Stimulated activated CD4-positive, alpha-beta T cell treated with anti-CD3 and anti-CD28 coated beads, Interleukin-4, amount 100 ng/mL, for 24 hours (primary cell): ENCODE results near the gene FAM131B.
"Not testable (repeated sequence)": the region's sequence is repeated elsewhere in the genome, so short reads cannot be mapped to it uniquely, and the experiment has no call there.

Source experiments
- DNase-seq: peaks from one replicate; pipeline ENCODE4 v3.0.0-alpha.2; 2020

The FAM131B gene

DNA sequence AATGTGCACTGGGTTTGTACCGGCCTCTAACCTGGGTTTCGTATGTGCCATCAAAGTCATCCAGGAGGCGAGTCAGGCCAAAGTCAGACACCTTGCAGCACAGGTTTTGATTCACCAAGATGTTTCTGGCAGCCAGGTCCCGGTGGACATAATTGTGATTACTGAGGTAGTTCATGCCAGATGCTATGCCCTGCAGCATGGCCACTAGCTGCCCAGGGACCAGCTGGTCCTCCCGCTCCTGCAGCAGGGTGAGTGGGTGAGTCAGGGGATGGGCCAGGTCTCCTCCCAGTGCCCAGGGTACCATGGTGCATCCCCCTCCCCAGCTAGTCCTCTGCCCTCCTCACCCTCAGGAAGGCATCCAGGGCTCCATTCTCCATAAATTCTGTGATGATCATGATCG lies 32.3 kb upstream of the FAM131B start:
- no peak for DNase-seq

- DNase-seq, result no peak
These were observed 31.6 kb upstream of the FAM131B start for GRCh38 chr7:143394068-143394467.

- DNase-seq, result no peak
These were observed 30.9 kb upstream of the FAM131B start for GRCh38 chr7:143393267-143394041.

- no peak for DNase-seq
These were observed 30.4 kb upstream of the FAM131B start for GRCh38 chr7:143392875-143393266.

- DNase-seq, result not testable (repeated sequence)
These were observed 29.9 kb upstream of the FAM131B start for GRCh38 chr7:143392427-143392826.

- no peak for DNase-seq
These were observed 29.2 kb upstream of the FAM131B start for GRCh38 chr7:143391462-143392404.

DNA sequence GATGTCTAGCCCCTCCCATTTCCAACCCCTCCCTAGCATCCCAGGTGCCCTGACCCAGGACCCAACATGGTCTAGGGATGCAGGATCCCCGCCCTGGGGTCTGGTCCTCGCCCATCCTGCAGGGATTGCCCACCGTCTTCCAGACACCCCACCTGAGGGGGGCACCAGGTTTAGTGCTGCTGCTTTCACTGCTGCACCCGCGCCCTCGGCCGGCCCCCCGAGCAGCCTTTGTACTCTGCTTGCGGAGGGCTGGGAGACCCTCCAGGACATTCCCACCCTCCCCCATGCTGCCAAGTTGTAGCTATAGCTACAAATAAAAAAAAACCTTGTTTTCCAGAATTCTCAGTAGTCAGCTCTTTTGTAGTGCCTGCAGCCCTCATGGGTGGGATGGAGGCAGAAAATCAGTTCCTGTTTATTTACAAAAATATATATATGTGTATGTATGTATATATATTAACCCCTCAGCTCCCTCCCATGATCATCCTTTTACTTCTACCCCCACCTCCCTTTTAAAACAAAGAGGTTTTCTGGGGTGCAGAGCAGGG lies 28.3 kb upstream of the FAM131B start:
- no peak for DNase-seq

GRCh38 chr7:143390104-143390772 lies 27.7 kb upstream of the FAM131B start:
- DNase-seq, result no peak

GRCh38 chr7:143389316-143390103 lies 27.0 kb upstream of the FAM131B start:
- DNase-seq, result no peak

GRCh38 chr7:143388491-143389101 lies 26.1 kb upstream of the FAM131B start:
- no peak for DNase-seq

DNA sequence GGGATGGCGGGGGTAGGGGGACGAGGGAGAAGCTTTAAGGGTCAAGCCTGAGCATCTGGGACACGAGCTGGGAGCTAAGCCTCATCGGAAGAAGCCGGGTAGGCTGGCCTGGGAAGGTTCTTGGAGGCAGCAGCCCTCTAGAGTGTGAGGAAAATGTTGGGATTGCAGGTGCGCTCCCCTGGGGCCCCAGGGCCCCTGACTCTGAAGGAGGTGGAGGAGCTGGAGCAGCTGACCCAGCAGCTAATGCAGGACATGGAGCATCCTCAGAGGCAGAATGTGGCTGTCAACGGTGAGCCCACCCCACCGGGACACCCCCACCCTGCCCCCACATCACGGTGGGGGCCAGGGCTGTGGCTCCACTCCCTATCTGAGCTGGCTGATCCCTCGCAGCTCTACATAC lies 25.5 kb upstream of the FAM131B start:
- DNase-seq, result no peak

DNA sequence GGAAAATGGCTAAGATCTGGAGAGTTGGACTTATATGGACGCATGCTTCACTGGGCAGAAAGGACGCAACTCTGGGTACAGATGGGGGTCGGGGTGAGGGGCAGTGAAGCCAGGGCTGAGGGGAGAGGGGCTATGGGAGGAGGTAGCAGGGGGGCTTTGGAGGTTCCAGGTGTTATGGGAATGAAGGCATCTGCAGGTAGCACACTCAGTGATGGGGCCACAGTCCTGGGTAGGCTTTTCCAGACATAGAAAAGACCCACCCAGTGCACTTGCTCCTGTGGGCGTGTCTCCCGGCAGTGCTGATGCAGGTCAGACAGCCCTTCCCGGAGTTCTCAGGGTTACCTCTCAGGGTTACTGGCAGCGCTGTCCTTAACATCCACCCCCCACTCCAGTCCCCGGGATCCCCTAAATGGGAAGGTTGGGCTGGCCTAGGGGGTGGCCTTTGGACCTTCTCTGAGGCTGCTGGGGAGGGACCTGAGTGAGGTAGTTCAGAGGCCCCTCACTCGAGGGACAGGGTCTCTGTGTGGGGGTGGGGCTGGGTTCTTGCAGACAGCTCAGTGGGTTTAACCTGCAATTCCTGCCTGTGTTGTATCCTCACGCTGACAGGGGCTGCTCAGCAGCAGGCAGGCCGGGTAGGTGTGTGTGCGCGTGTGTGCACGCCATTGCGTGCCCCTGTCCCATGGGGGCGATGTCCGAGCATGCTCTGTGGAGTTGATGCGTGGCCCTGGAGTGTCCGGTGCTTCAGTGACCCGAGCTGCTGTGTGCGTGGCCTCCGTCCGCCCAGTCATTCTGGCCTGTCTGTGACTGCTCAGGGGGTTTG lies 24.9 kb upstream of the FAM131B start:
- DNase-seq, result no peak

DNA sequence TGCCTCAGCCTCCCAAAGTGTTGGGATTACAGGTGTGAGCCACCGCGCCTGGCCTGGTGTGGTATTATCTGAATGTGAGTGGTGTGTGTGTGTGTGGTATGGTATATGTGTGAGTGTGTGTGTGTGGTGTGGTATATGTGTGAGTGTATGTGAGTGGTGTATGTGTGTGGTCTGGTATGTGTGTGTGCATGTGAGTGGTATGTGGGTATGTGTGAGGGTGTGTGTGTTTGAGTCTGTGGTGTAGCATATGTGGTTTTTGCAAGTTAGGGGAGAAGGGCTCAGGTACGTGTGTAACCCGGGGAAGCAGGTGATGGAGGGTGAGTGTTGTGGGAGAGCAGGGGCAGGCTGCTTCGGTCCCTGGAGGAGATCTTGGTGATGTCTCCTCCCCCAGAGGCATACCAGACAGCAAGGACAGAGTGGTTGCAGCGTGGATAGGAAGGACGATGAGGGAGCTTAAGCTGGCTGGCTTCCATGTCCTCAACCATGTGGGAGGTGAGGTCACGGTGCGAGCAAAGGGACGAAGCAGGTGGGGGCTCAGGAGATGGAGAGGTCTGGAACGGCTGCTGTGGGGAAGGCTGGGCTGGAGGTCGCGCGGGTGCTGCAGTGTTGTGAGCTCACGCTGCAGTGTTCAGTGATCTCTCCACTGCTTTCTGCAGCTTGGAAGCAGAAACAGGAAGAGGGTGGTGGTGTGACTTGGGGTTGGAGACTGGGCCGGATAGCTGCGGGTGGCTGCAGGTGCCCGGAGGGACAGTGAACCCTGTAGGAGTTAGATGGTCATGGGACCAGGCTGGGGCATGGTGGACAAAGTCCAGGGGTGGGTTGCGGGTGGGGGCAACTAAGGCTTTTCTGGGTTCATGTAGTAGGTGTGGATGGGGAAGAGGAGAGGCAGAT lies 23.6 kb upstream of the FAM131B start:
- no peak for DNase-seq

DNA sequence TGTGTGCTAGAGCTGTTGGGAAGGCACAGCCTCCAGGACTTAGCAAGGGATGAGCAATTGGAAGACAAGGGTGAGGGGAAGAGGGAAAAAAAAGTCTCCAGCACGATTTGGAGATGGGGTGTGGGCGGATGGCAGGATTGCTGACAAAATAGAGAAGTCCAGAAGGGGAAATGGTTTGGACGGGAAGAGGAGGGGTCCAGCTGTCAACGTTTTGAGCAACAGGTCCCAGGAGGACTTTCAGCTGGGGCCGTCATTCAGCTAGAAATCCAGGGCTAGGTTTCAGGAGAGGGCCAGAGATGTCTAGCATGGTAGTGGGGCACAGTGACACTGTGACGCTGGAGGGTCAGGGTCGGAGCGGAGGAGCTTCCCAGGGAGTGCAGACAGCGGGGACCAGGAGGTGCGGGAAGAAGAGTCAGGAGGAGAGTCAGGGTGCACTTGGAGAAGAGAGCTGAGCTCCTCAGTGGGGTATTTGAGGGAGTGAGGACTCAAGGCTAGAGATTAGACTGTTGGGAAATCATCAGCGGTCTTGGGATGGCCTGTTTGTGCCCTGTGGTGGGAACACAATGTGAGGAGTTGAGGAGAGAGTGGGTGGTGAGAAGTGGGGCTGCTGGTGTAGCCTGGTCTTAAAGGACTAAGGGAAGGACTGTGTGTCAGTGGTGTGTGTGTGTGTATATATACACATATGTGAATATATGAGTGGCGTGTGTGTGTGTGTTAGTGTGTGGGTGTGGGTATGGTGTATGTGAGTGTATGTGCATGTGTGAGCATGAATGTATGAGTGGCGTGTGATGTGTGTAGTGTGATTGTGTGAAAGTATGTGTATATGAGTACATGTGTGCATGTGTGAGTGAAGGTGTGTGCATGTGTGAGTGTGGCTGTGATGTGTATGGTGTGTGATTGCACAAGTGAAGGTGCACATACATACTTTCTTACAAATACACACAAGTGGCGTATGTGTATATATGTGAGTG lies 22.4 kb upstream of the FAM131B start:
- DNase-seq, result no peak

- no peak for DNase-seq
These were observed 21.6 kb upstream of the FAM131B start for GRCh38 chr7:143384148-143384547.

- no peak for DNase-seq
These were observed 21.1 kb upstream of the FAM131B start for GRCh38 chr7:143383642-143383957.

GRCh38 chr7:143382791-143383641 lies 20.5 kb upstream of the FAM131B start:
- no peak for DNase-seq
